B cell (primary cell): ENCODE measurements around the gene LPIN3. TPM values are rescaled to one million over a fixed set of nuclear protein-coding genes. Genes with fewer than 3 reads are reported as not detected.

Source experiments
- ATAC-seq: fragments of 200-7000 bp; cut with Tn5 transposase; one replicate; pipeline ENCODE4 v1.10.0; 2021; ENCODE audit warnings: low read depth, mild to moderate bottlenecking, moderate number of reproducible peaks, moderate library complexity
- CTCF ChIA-PET: fragments of 350-600 bp; sonication (Branson Sonifier 250); formaldehyde crosslinking; loops from one replicate; lab custom pipeline; 2021; ENCODE audit warnings: antibody characterized with exemption, inconsistent platforms; lab: Charles Lee
- POLR2A ChIA-PET: fragments of 350-600 bp; sonication (Branson Sonifier 250); formaldehyde crosslinking; loops from one replicate; lab custom pipeline; 2021; ENCODE audit warnings: antibody characterized with exemption; lab: Charles Lee
- DNase-seq: peaks from one replicate; pipeline ENCODE4 v3.0.0; 2013
- H2AFZ ChIP-seq: 2 replicates; pipeline ENCODE4 v1.6.1; 2012; ENCODE audit warnings: mild to moderate bottlenecking, low read depth, low read length; ENCODE audit not compliant: insufficient read depth, poor library complexity, severe bottlenecking
- H3K27ac ChIP-seq, 2 donors: 1 replicate in 1 of 2; 2 replicates in 1 of 2; pipeline ENCODE4 v1.5.1; 2012 to 2013; ENCODE audit warnings: low read length in 2 of 2, mild to moderate bottlenecking in 2 of 2, moderate library complexity in 1 of 2
- H3K27me3 ChIP-seq, 4 experiments: fragments of 200-600 bp in 1 of 4; sonication (generic) in 1 of 4; replicated peaks in 1 of 4; 1 replicate in 2 of 4; 2 replicates in 2 of 4; pipeline versions ENCODE4 v1.6.1 to v1.7.0; 2013 to 2016; ENCODE audit warnings: low read length in 3 of 4, mild to moderate bottlenecking in 2 of 4, mixed read lengths in 1 of 4, moderate library complexity in 1 of 4; ENCODE audit not compliant: insufficient read depth in 4 of 4, control insufficient read depth in 3 of 4; ENCODE audit errors: control extremely low read depth in 1 of 4
- H3K36me3 ChIP-seq, 2 experiments: replicated peaks in 1 of 2; 1 replicate in 1 of 2; 2 replicates in 1 of 2; pipeline versions ENCODE4 v1.6.1 to v1.7.1; 2013; ENCODE audit warnings: low read length in 1 of 2; ENCODE audit not compliant: insufficient read depth in 2 of 2, control insufficient read depth in 1 of 2; ENCODE audit errors: control extremely low read depth in 1 of 2, extremely low read depth in 1 of 2
- H3K4me1 ChIP-seq, 2 donors: fragments of 200-600 bp in 1 of 2; sonication (generic) in 1 of 2; 1 replicate in 1 of 2; 2 replicates in 1 of 2; pipeline versions ENCODE4 v1.5.1 to v1.6.1; 2013 to 2017; ENCODE audit warnings: low read length in 2 of 2; ENCODE audit not compliant: control insufficient read depth in 2 of 2, insufficient read depth in 2 of 2
- H3K4me2 ChIP-seq: replicated peaks from 2 replicates; pipeline ENCODE3; 2012; ENCODE audit warnings: mild to moderate bottlenecking, low read depth, low read length; ENCODE audit not compliant: poor library complexity, severe bottlenecking
- H3K4me3 ChIP-seq, 5 experiments: fragments of 200-600 bp in 1 of 5; sonication (generic) in 1 of 5; 1 replicate in 3 of 5; 2 replicates in 2 of 5; pipeline versions ENCODE4 v1.5.1 to v1.7.0; 2011 to 2016; ENCODE audit warnings: low read length in 4 of 5, mild to moderate bottlenecking in 4 of 5, low read depth in 2 of 5, control low read depth in 1 of 5, moderate library complexity in 1 of 5; ENCODE audit not compliant: insufficient read depth in 1 of 5; ENCODE audit errors: control extremely low read depth in 1 of 5, extremely low read depth in 1 of 5
- H3K79me2 ChIP-seq: fragments of 200-600 bp; sonication (generic); one replicate; pipeline ENCODE4 v1.6.0; 2016; ENCODE audit warnings: low read length; ENCODE audit not compliant: control insufficient read depth, insufficient read depth
- H3K9ac ChIP-seq: fragments of 200-600 bp; sonication (generic); 2 replicates; pipeline ENCODE4 v1.6.1; 2017; ENCODE audit warnings: mild to moderate bottlenecking, low read length, moderate library complexity
- H3K9me3 ChIP-seq, 3 donors: one replicate each; pipeline versions ENCODE4 v1.6.1 to v1.7.1; 2013; ENCODE audit warnings: low read length in 2 of 3; ENCODE audit not compliant: control insufficient read depth in 2 of 3, insufficient read depth in 1 of 3; ENCODE audit errors: control extremely low read depth in 1 of 3
- H4K20me1 ChIP-seq: 2 replicates; pipeline ENCODE4 v1.6.0; 2012; ENCODE audit warnings: mild to moderate bottlenecking, low read length; ENCODE audit not compliant: insufficient read depth, control insufficient read depth, poor library complexity, severe bottlenecking
- H3K27ac Mint-ChIP-seq: one replicate; pipeline ENCODE4 v1.8.0; 2021; ENCODE audit warnings: mixed read lengths
- H3K27me3 Mint-ChIP-seq: one replicate; pipeline ENCODE4 v1.8.0; 2021; ENCODE audit warnings: mixed read lengths
- H3K4me1 Mint-ChIP-seq: one replicate; pipeline ENCODE4 v1.8.0; 2021; ENCODE audit warnings: mixed read lengths
- H3K4me3 Mint-ChIP-seq: one replicate; pipeline ENCODE4 v1.8.0; 2021; ENCODE audit warnings: mixed read lengths
- H3K9me3 Mint-ChIP-seq: one replicate; pipeline ENCODE4 v1.8.0; 2022; ENCODE audit warnings: mixed read lengths; ENCODE audit not compliant: insufficient read depth
- CTCF ChIP-seq: fragments of 200-600 bp; IDR thresholded peaks from one replicate; pipeline ENCODE4 v1.8.0; 2022; ENCODE audit warnings: antibody characterized with exemption, mild to moderate bottlenecking
- EZH2 ChIP-seq: IDR thresholded peaks from 2 replicates; pipeline ENCODE4 v1.6.1; 2012; ENCODE audit warnings: borderline replicate concordance, low read depth, mild to moderate bottlenecking, moderate library complexity, low read length; ENCODE audit not compliant: insufficient read depth, poor library complexity, severe bottlenecking
- WGBS: methylation state at CpG from one replicate; pipeline ENCODE4 v1.1.5; 2013; ENCODE audit warnings: missing lambda C conversion rate; ENCODE audit not compliant: insufficient coverage; 5-methylcytosine and 5-hydroxymethylcytosine counted together
- intact Hi-C: fragments of 100-400 bp; cut with micrococcal nuclease; formaldehyde crosslinking; loops from one replicate; pipeline ENCODE4 v1.10.0; 2022
- polyA plus RNA-seq: library from polyadenylated mRNA; depleted of rRNA; stranded (reverse); fragments of >200 nt; gene quantifications from 2 replicates; pipeline ENCODE4 v1.2.3, GENCODE V29; 2012
- total RNA-seq, 2 donors: library from RNA; stranded (reverse); fragments of 120-200 nt in 1 of 2; gene quantifications; 1 replicate in 1 of 2; 2 replicates in 1 of 2; pipeline versions ENCODE4 v1.2.3 to v1.2.4, GENCODE V29; 2013 to 2022

The LPIN3 gene
- total and polyA plus RNA-seq, 2 donors (not counting 1 experiment from before 2014, with no cell fraction given): 0.84 to 1.2 TPM

- Histone ChIP-seq H2AFZ (peak overlapping the region; percentile 70), H3K4me3 (peak overlapping the region in 4 of 5 experiments; percentile 65 to 86 (median 74)), H4K20me1 (no peaks in the 10 kb centered on the region), H3K9me3 (no peaks in the 10 kb centered on the region), H3K4me2 (peak overlapping the region; percentile 84), H3K27ac (peak overlapping the region; percentile 63 to 76), H3K36me3 (no peaks in the 10 kb centered on the region), H3K79me2 (peaks cover 26% of the 10 kb centered on the region), H3K9ac (peak overlapping the region; percentile 83), H3K4me1 (peaks cover 11 to 12% of the 10 kb centered on the region in 2 donors), H3K27me3 (no peaks in the 10 kb centered on the region)
- DNase-seq (peak; percentile 82), ATAC-seq (peak; percentile 62)
- 4% methylated on average over 60 of the region's 66 CpGs for WGBS
- Mint-ChIP-seq H3K27ac (peak overlapping the region; percentile 91), H3K4me1 (peaks cover 22% of the 10 kb centered on the region), H3K27me3 (no peaks in the 10 kb centered on the region), H3K4me3 (peak overlapping the region; percentile 91), H3K9me3 (no peaks in the 10 kb centered on the region)
- intact Hi-C loops: loop anchor here (1.0 to 5.0 kb wide), 6 partner anchors 11 to 376 kb away; partner anchors contain the start of genes CHD6, LPIN3, PLCG1 and TOP1
- POLR2A ChIA-PET: interaction anchor here (2.3 kb wide), 1 partner anchor 11 kb away, joined by 11 read pairs; no protein-coding TSS in a partner anchor
- TF ChIP-seq EZH2 (no peak), CTCF (no peak)
- CTCF ChIA-PET: interaction anchor here (1.4 to 1.8 kb wide), 3 partner anchors 23 to 84 kb away, joined by 4 to 6 read pairs (median 4); no protein-coding TSS in a partner anchor
These were observed 23.7 kb upstream of the LPIN3 start for GRCh38 chr20:41316602-41317545.
